Endodermal cell (in vitro differentiated cells): ENCODE measurements around the gene C18orf32. TPM values are rescaled to one million over a fixed set of nuclear protein-coding genes. Genes with fewer than 3 reads are reported as not detected.

Source experiments
- DNase-seq: peaks from one replicate; pipeline ENCODE4 v3.0.0-alpha.2; 2017
- H3K27ac ChIP-seq: 2 replicates; pipeline ENCODE4 v1.5.1; 2013; ENCODE audit warnings: mild to moderate bottlenecking, low read depth, low read length, moderate library complexity
- H3K27me3 ChIP-seq: 2 replicates; pipeline ENCODE4 v1.6.1; 2013; ENCODE audit warnings: mild to moderate bottlenecking, low read length, moderate library complexity; ENCODE audit not compliant: insufficient read depth, control insufficient read depth, poor library complexity, severe bottlenecking
- H3K36me3 ChIP-seq: 2 replicates; pipeline ENCODE4 v1.7.0; 2013; ENCODE audit warnings: mild to moderate bottlenecking, low read length, moderate library complexity; ENCODE audit not compliant: control insufficient read depth, insufficient read depth
- H3K4me1 ChIP-seq: one replicate; pipeline ENCODE4 v1.7.0; 2013; ENCODE audit warnings: low read length; ENCODE audit not compliant: control insufficient read depth, insufficient read depth
- H3K4me3 ChIP-seq: 2 replicates; pipeline ENCODE4 v1.5.1; 2013; ENCODE audit warnings: mild to moderate bottlenecking, low read length, moderate library complexity
- H3K9ac ChIP-seq: 2 replicates; pipeline ENCODE4 v1.6.1; 2013; ENCODE audit warnings: mild to moderate bottlenecking, low read length, moderate library complexity; ENCODE audit not compliant: poor library complexity, severe bottlenecking; ENCODE audit errors: extremely low read depth
- H3K9me3 ChIP-seq: 2 replicates; pipeline ENCODE4 v1.6.1; 2013; ENCODE audit warnings: mild to moderate bottlenecking, low read length, moderate library complexity; ENCODE audit not compliant: control insufficient read depth
- H3K27ac Mint-ChIP-seq: 2 replicates; pipeline ENCODE4 v1.8.0; 2020; ENCODE audit warnings: mixed read lengths
- H3K27me3 Mint-ChIP-seq: 2 replicates; pipeline ENCODE4 v1.8.0; 2021; ENCODE audit warnings: mild to moderate bottlenecking, mixed read lengths; ENCODE audit not compliant: insufficient read depth
- H3K36me3 Mint-ChIP-seq: 2 replicates; pipeline ENCODE4 v1.8.0; 2020; ENCODE audit warnings: low read depth, mixed read lengths
- H3K4me1 Mint-ChIP-seq: 2 replicates; pipeline ENCODE4 v1.8.0; 2020; ENCODE audit warnings: mixed read lengths
- H3K4me3 Mint-ChIP-seq: 2 replicates; pipeline ENCODE4 v1.8.0; 2020; ENCODE audit warnings: mild to moderate bottlenecking, moderate library complexity, mixed read lengths
- H3K9me3 Mint-ChIP-seq: 2 replicates; pipeline ENCODE4 v1.8.0; 2020; ENCODE audit warnings: mild to moderate bottlenecking, mixed read lengths
- WGBS, 2 experiments: methylation state at CpG; one replicate each; pipeline versions ENCODE4 v1.1.5 to v1.1.7; 2013; ENCODE audit warnings: missing lambda C conversion rate in 2 of 2, mixed read lengths in 1 of 2; ENCODE audit not compliant: insufficient coverage in 1 of 2, insufficient read length in 1 of 2; 5-methylcytosine and 5-hydroxymethylcytosine counted together
- total RNA-seq, 2 donors: library from RNA; stranded (reverse); fragmentation: NEBNext Ultra II Directional in 1 of 2; extraction: Animal tissue kit (Norgen Biotek cat#: 25700) in 1 of 2; gene quantifications; 2 replicates in 1 of 2; 3 replicates in 1 of 2; pipeline ENCODE4 v1.2.1, GENCODE V29; 2021
- TF ChIP-seq, protein P1 (sequence below): fragments of 200-600 bp; sonication (generic); conservative IDR thresholded peaks from 2 replicates; pipeline ENCODE4 v1.5.0; 2021; ENCODE audit warnings: antibody characterized with exemption, mild to moderate bottlenecking

The C18orf32 gene
- total RNA-seq, 2 donors from 2014 or later, result 31.4 to 32.9 TPM

DNA sequence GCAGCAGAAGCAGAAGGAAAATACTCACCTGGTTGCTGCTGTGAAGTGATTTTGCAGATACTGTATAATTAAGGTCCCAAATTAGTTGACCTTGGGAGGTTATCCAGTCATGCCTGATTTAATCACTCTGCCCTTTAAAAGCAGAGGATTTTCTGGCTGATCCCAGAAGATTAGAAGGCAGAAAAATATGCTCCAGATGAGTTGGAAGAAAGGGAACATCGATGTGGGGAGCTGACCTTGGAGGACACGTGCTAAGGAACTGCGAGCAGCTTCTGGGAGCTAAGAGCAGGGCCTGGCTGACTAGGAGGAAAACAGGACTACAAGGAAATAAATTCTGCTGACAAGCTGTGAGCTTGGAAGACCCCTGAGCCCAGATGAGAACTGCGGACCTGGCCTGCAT lies 13.3 kb downstream of the C18orf32 start:
- TF ChIP-seq, protein P1, sequence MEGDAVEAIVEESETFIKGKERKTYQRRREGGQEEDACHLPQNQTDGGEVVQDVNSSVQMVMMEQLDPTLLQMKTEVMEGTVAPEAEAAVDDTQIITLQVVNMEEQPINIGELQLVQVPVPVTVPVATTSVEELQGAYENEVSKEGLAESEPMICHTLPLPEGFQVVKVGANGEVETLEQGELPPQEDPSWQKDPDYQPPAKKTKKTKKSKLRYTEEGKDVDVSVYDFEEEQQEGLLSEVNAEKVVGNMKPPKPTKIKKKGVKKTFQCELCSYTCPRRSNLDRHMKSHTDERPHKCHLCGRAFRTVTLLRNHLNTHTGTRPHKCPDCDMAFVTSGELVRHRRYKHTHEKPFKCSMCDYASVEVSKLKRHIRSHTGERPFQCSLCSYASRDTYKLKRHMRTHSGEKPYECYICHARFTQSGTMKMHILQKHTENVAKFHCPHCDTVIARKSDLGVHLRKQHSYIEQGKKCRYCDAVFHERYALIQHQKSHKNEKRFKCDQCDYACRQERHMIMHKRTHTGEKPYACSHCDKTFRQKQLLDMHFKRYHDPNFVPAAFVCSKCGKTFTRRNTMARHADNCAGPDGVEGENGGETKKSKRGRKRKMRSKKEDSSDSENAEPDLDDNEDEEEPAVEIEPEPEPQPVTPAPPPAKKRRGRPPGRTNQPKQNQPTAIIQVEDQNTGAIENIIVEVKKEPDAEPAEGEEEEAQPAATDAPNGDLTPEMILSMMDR, result no peak
- no peak for DNase-seq

DNA sequence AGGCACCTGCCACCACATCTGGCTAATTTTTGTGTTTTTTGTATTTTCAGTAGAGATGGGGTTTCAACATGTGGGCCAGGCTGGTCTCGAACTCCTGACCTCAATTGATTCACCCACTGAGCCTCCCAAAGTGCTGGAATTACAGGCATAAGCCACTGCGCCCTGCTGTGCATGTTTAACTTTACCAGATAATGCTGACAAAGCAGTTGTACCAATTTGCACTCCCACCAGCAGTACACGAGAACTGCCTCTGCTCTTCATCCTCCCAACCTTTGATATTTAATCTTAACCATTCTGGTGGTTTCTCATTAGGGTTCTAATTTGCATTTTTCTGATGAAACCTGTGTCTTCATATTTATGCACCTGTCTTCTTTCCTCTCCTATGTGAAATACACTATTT lies 14.6 kb downstream of the C18orf32 start:
- 87 to 95% methylated on average over 3 of the region's 3 CpGs for WGBS, 2 experiments
- Mint-ChIP-seq H3K27me3 (peaks cover 2% of the 10 kb centered on the region), H3K27ac (no peak overlapping the region), H3K4me1 (peaks cover 4% of the 10 kb centered on the region), H3K9me3 (no peaks in the 10 kb centered on the region), H3K4me3 (no peak overlapping the region), H3K36me3 (peaks cover 7% of the 10 kb centered on the region)
- Histone ChIP-seq H3K27me3 (no peaks in the 10 kb centered on the region), H3K36me3 (peaks cover 7% of the 10 kb centered on the region), H3K9ac (no peak overlapping the region), H3K27ac (no peak overlapping the region), H3K9me3 (no peaks in the 10 kb centered on the region), H3K4me1 (peaks cover 3% of the 10 kb centered on the region), H3K4me3 (no peak overlapping the region)
- TF ChIP-seq, protein P1, result no peak
- no peak for DNase-seq

More for the DNA sequence above, 13.3 kb downstream of the C18orf32 start:
- H3K27me3 ChIP-seq, result no peaks in the 10 kb centered on the region
- H3K9ac ChIP-seq, result no peak overlapping the region
- no peaks in the 10 kb centered on the region for H3K4me1 ChIP-seq
- Mint-ChIP-seq H3K27ac (no peak overlapping the region), H3K9me3 (no peaks in the 10 kb centered on the region), H3K4me1 (peaks cover 4% of the 10 kb centered on the region), H3K36me3 (peaks cover 10% of the 10 kb centered on the region), H3K27me3 (peaks cover 2% of the 10 kb centered on the region), H3K4me3 (no peak overlapping the region)
- WGBS, 2 experiments, result 86 to 98% methylated on average over 4 of the region's 4 CpGs
- no peak overlapping the region for H3K4me3 ChIP-seq
- no peak overlapping the region for H3K27ac ChIP-seq
- H3K9me3 ChIP-seq, result no peaks in the 10 kb centered on the region
- H3K36me3 ChIP-seq, result peaks cover 12% of the 10 kb centered on the region

DNA sequence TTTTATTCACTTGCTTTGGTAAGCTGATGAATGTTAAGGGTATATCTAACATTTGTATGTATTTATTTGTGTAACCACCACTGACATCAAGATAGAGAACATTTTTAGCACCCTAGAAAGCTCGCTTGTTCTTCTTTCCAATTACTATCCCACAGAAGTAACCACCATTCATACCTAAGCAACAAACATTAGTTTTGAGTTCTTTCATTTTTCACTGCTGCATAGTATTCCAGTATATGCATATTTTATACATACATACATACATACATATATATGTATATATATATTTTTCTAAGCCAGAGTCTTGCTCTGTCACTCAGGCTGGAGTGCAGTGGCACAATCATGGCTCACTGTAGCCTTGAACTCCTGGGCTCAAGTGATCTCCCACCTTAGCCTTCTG lies 15.5 kb downstream of the C18orf32 start:
- Histone ChIP-seq H3K4me1 (peaks cover 3% of the 10 kb centered on the region), H3K27me3 (no peaks in the 10 kb centered on the region), H3K4me3 (no peak overlapping the region), H3K9ac (no peak overlapping the region), H3K9me3 (no peaks in the 10 kb centered on the region), H3K36me3 (peaks cover 2% of the 10 kb centered on the region), H3K27ac (no peak overlapping the region)
- WGBS, 2 experiments, result 91 to 100% methylated on average over 1 of the region's 1 CpG
- Mint-ChIP-seq H3K9me3 (no peaks in the 10 kb centered on the region), H3K27me3 (peaks cover 2% of the 10 kb centered on the region), H3K27ac (no peak overlapping the region), H3K4me3 (no peak overlapping the region), H3K4me1 (peaks cover 4% of the 10 kb centered on the region), H3K36me3 (peaks cover 3% of the 10 kb centered on the region)
- TF ChIP-seq, protein P1, result no peak
- no peak for DNase-seq
